Measurements from ENCODE around the gene MYL3. TPM values are rescaled to one million over a fixed set of nuclear protein-coding genes. Genes with fewer than 3 reads are reported as not detected.

MYL3 gene
- total and polyA plus RNA-seq, 4 donors: 1.9 to 4.1 (median 2.6) TPM

DNA sequence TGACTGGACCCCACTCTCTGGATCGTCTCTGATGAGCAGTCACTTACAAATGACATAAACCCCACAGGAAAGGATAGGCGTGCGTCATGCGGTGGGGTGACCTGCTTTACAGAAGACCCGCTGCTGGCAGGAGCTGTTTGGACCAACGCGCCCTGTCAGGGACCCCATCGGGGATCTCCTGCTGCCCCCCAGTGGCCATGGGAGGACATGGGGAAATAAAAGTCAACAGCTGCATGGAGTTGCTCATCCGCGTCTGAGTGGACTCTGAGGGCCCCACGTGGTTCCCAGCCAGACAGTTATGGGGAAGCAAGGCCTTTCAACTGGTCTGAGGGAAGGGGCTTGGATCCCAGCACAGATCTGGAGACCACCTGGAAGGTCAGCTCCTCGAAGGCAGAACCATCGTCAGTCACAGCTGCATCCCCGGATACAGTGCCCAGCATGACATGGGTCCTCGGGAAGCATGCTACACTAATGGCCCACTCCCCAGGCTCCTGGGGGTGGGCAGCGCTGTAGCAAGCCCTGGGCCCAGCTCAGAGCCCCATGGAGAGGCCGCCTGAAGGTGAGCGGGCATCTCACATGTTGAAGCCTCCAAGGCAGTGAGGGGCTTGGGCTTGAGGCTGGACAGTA lies 46.4 kb upstream of the MYL3 start:
- H3K36me3 ChIP-seq (ENCODE audit: control insufficient read depth in 4 of 4, insufficient read depth in 4 of 4, low read length in 4 of 4): no peaks in the 10 kb centered on the region
- DNase-seq: peak; percentile 90 to 93 (median 92)
- H3K27ac ChIP-seq (ENCODE audit: low read depth in 1 of 2, low read length in 1 of 2): no peak overlapping the region
- WGBS, 2 donors: 19 to 23% methylated on average over 18 of the region's 18 CpGs
- TF ChIP-seq, protein P1, sequence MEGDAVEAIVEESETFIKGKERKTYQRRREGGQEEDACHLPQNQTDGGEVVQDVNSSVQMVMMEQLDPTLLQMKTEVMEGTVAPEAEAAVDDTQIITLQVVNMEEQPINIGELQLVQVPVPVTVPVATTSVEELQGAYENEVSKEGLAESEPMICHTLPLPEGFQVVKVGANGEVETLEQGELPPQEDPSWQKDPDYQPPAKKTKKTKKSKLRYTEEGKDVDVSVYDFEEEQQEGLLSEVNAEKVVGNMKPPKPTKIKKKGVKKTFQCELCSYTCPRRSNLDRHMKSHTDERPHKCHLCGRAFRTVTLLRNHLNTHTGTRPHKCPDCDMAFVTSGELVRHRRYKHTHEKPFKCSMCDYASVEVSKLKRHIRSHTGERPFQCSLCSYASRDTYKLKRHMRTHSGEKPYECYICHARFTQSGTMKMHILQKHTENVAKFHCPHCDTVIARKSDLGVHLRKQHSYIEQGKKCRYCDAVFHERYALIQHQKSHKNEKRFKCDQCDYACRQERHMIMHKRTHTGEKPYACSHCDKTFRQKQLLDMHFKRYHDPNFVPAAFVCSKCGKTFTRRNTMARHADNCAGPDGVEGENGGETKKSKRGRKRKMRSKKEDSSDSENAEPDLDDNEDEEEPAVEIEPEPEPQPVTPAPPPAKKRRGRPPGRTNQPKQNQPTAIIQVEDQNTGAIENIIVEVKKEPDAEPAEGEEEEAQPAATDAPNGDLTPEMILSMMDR (IDR thresholded peaks at IDR 0.05; ENCODE audit: control extremely low read depth, extremely low read depth): peak; percentile 85
- no peak overlapping the region for H3K9ac ChIP-seq (ENCODE audit: insufficient read depth in 1 of 2, low read length in 2 of 2)
- peaks cover 0 to 24% (median 9%) of the 10 kb centered on the region in 5 donors for H3K4me1 ChIP-seq (ENCODE audit: control insufficient read depth in 5 of 5, insufficient read depth in 5 of 5, low read length in 5 of 5)
- H3K9me3 ChIP-seq (ENCODE audit: control insufficient read depth in 4 of 4, insufficient read depth in 3 of 4, low read length in 3 of 4): no peaks in the 10 kb centered on the region
- H3K4me3 ChIP-seq: no peak overlapping the region
- ATAC-seq (ENCODE audit: insufficient read depth, low FRiP score): peak; percentile 78
- peaks cover 0 to 2% (median 0%) of the 10 kb centered on the region in 3 donors for H3K27me3 ChIP-seq (ENCODE audit: control insufficient read depth in 3 of 3, insufficient read depth in 3 of 3, low read length in 2 of 3)

DNA sequence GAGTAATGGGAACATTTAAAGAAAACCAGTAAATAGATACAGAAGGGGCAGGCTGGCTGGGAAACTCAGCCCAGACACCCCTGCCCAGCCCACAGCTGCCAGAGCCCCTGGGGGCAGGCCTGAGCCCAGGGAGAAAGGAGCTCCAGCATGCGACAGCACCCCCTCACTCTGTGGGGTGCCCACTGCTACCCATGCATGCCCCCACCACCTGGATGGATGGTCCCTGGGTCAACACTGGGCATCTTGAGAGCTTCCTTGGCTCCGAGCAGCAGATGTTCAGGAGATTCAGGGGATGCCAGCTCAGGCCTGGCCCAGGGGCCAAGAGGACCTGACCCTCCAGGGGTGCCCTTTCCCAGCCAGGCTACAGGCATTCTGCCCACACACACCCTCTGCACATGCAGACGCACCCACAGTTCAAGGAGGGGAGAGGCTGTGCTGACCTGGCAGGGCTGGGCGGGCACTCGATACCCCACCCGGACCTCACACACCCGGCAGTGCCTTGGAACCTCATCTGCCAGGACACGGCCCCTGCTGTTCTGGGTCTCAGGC lies 45.8 kb upstream of the MYL3 start:
- no peaks in the 10 kb centered on the region for H3K9me3 ChIP-seq (ENCODE audit: control insufficient read depth in 4 of 4, insufficient read depth in 3 of 4, low read length in 3 of 4)
- WGBS, 2 donors: 48 to 69% methylated on average over 8 of the region's 8 CpGs
- peaks cover 0 to 24% (median 9%) of the 10 kb centered on the region in 5 donors for H3K4me1 ChIP-seq (ENCODE audit: control insufficient read depth in 5 of 5, insufficient read depth in 5 of 5, low read length in 5 of 5)
- peaks cover 0 to 2% (median 0%) of the 10 kb centered on the region in 3 donors for H3K27me3 ChIP-seq (ENCODE audit: control insufficient read depth in 3 of 3, insufficient read depth in 3 of 3, low read length in 2 of 3)
- TF ChIP-seq, protein P1 (IDR thresholded peaks at IDR 0.05; ENCODE audit: control extremely low read depth, extremely low read depth): no peak
- DNase-seq: peak in 1 of 3 donors; percentile 32
- no peak overlapping the region for H3K27ac ChIP-seq (ENCODE audit: low read depth in 1 of 2, low read length in 1 of 2)
- H3K36me3 ChIP-seq (ENCODE audit: control insufficient read depth in 4 of 4, insufficient read depth in 4 of 4, low read length in 4 of 4): no peaks in the 10 kb centered on the region
- H3K4me3 ChIP-seq: no peak overlapping the region
- ATAC-seq (ENCODE audit: insufficient read depth, low FRiP score): no peak
- no peak overlapping the region for H3K9ac ChIP-seq (ENCODE audit: insufficient read depth in 1 of 2, low read length in 2 of 2)

DNA sequence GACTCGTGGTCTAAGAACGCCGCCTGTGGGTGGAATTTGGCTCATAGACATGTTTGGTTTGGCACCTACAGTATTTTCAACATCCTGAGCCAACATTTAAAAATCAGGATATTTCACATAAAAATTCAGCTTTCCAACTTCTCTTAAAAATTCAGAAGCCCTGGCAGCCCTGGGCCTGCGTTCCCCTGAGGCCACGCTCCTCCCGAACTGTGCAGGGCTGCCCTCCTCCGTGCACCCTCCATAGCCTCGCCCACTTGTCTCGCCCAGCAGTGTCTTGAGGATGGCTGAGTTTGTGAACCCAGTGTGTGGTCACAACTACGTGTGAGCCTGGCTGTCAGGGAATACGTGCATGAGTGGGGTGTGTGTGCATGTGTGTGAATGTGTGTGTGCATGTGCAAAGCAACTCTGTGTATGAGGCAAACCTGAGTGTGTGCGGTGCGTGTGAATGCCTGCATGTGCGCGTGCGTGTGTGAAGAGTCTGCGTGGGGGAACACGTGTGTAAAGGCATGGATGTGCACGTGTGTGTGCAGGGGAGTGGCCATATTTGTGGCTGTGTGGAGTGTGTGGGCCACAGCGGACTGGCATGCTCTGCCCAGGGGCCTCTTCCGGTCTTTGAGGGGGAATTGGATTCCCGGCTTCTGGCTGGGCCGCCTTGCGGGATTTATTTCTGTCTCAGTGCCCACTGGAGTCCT lies 45.2 kb upstream of the MYL3 start:
- Histone ChIP-seq H3K9me3 (ENCODE audit: control insufficient read depth in 4 of 4, insufficient read depth in 3 of 4, low read length in 3 of 4) (no peaks in the 10 kb centered on the region), H3K27me3 (ENCODE audit: control insufficient read depth in 3 of 3, insufficient read depth in 3 of 3, low read length in 2 of 3) (peaks cover 0 to 2% (median 0%) of the 10 kb centered on the region in 3 donors), H3K36me3 (ENCODE audit: control insufficient read depth in 4 of 4, insufficient read depth in 4 of 4, low read length in 4 of 4) (no peaks in the 10 kb centered on the region), H3K9ac (ENCODE audit: insufficient read depth in 1 of 2, low read length in 2 of 2) (no peak overlapping the region), H3K4me1 (ENCODE audit: control insufficient read depth in 5 of 5, insufficient read depth in 5 of 5, low read length in 5 of 5) (peaks cover 0 to 19% (median 9%) of the 10 kb centered on the region in 5 donors), H3K4me3 (no peak overlapping the region), H3K27ac (ENCODE audit: low read depth in 1 of 2, low read length in 1 of 2) (no peak overlapping the region)
- DNase-seq: peak in 2 of 3 donors; percentile 3 to 79
- 60 to 79% methylated on average over 24 of the region's 24 CpGs for WGBS, 2 donors
- TF ChIP-seq, protein P1 (IDR thresholded peaks at IDR 0.05; ENCODE audit: control extremely low read depth, extremely low read depth): no peak
- ATAC-seq (ENCODE audit: insufficient read depth, low FRiP score): no peak
